ENCODE data around the gene PTPRM. TPM values are rescaled to one million over a fixed set of nuclear protein-coding genes. Genes with fewer than 3 reads are reported as not detected.

The PTPRM gene
- total RNA-seq, 1 donor from 2014 or later: 13.9 TPM

GRCh38 chr18:8365528-8365927, 798.4 kb downstream of the PTPRM start:
- Histone ChIP-seq H3K36me3 (no peaks in the 10 kb centered on the region), H3K27me3 (peaks cover 23% of the 10 kb centered on the region), H2AFZ (replicated peaks) (no peak overlapping the region), H3K4me1 (peaks cover 22% of the 10 kb centered on the region), H3K27ac (no peak overlapping the region), H4K20me1 (ENCODE audit: low read depth) (no peaks in the 10 kb centered on the region), H3F3A (ENCODE audit: low read depth) (peaks cover 16% of the 10 kb centered on the region), H3K79me2 (ENCODE audit: low read depth) (no peaks in the 10 kb centered on the region), H3K4me2 (no peak overlapping the region), H3K9ac (no peak overlapping the region), H3K4me3 (no peak overlapping the region), H3K9me3 (ENCODE audit: low read depth) (no peaks in the 10 kb centered on the region)
- no peak for DNase-seq (ENCODE audit: low spot score)
- Mint-ChIP-seq H3K27me3 (ENCODE audit: insufficient read depth, low read depth) (peaks cover 6% of the 10 kb centered on the region), H3K4me1 (peaks cover 5% of the 10 kb centered on the region), H3K4me3 (no peak overlapping the region), H3K9me3 (no peaks in the 10 kb centered on the region), H3K27ac (no peak overlapping the region), H3K36me3 (no peaks in the 10 kb centered on the region)
- no peak for TF ChIP-seq EZH2phosphoT487 (IDR thresholded peaks at IDR 0.05)
- TF ChIP-seq, protein P1, sequence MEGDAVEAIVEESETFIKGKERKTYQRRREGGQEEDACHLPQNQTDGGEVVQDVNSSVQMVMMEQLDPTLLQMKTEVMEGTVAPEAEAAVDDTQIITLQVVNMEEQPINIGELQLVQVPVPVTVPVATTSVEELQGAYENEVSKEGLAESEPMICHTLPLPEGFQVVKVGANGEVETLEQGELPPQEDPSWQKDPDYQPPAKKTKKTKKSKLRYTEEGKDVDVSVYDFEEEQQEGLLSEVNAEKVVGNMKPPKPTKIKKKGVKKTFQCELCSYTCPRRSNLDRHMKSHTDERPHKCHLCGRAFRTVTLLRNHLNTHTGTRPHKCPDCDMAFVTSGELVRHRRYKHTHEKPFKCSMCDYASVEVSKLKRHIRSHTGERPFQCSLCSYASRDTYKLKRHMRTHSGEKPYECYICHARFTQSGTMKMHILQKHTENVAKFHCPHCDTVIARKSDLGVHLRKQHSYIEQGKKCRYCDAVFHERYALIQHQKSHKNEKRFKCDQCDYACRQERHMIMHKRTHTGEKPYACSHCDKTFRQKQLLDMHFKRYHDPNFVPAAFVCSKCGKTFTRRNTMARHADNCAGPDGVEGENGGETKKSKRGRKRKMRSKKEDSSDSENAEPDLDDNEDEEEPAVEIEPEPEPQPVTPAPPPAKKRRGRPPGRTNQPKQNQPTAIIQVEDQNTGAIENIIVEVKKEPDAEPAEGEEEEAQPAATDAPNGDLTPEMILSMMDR (IDR thresholded peaks at IDR 0.05): no peak

DNA sequence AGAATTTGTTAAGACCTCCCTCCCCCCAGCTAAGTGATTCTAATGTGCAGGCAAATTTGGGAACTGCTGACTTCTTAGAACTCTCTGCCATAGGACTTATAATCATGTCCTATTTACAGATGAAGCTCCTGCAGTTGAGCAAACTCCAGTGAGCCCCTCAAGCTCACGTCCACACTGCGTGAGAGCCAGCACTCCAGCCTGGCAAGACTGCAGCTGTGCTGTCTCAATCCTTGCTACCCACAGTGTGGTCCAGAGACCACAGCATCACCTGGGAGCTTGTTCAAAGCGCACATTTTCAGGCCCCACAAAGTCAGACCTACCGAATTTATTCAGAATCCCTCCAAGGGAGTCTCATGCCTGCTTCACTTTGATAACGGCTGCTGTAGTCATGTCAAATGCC, 799.0 kb downstream of the PTPRM start:
- peaks cover 16% of the 10 kb centered on the region for H3F3A ChIP-seq (ENCODE audit: low read depth)
- peaks cover 23% of the 10 kb centered on the region for H3K27me3 ChIP-seq
- DNase-seq (ENCODE audit: low spot score): no peak
- peaks cover 5% of the 10 kb centered on the region for H3K4me1 Mint-ChIP-seq
- no peak overlapping the region for H3K9ac ChIP-seq
- peaks cover 17% of the 10 kb centered on the region for H3K4me1 ChIP-seq
- no peak for TF ChIP-seq EZH2phosphoT487 (IDR thresholded peaks at IDR 0.05)
- TF ChIP-seq, protein P1 (IDR thresholded peaks at IDR 0.05): no peak
- TF ChIP-seq EZH2 (IDR thresholded peaks at IDR 0.05): no peak
- no peaks in the 10 kb centered on the region for H3K79me2 ChIP-seq (ENCODE audit: low read depth)
- H3K27ac ChIP-seq: no peak overlapping the region
- H3K27me3 Mint-ChIP-seq (ENCODE audit: insufficient read depth, low read depth): peaks cover 6% of the 10 kb centered on the region
- no peaks in the 10 kb centered on the region for H3K36me3 ChIP-seq
- H3K36me3 Mint-ChIP-seq: no peaks in the 10 kb centered on the region
- H3K4me2 ChIP-seq: no peak overlapping the region
- H3K9me3 ChIP-seq (ENCODE audit: low read depth): no peaks in the 10 kb centered on the region
- H3K27ac Mint-ChIP-seq: no peak overlapping the region
- H4K20me1 ChIP-seq (ENCODE audit: low read depth): no peaks in the 10 kb centered on the region
- no peak overlapping the region for H3K4me3 Mint-ChIP-seq
- no peak overlapping the region for H2AFZ ChIP-seq (replicated peaks)
- H3K4me3 ChIP-seq: no peak overlapping the region
- H3K9me3 Mint-ChIP-seq: no peaks in the 10 kb centered on the region

DNA sequence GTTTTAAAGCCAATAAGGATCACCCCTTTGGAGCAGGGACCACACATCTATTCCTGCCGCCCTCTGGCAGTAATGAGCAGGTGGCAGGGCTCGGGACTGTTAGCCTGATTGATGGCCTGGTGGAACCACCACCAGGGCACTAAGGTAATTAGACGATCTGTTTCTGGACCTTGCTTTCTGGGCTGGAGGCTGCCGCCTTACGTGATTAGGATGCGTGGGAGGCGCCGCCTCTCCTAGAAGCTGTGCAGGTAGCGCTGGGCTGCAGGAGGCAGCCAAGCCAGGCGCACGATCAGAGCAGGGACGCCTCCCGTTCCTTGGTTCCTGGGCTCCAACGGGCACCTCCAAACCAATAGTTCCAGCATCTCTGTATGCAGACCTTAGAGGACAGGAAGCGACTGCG, 799.5 kb downstream of the PTPRM start:
- TF ChIP-seq, protein P1 (IDR thresholded peaks at IDR 0.05): no peak
- no peak for TF ChIP-seq EZH2 (IDR thresholded peaks at IDR 0.05)
- TF ChIP-seq EZH2phosphoT487 (IDR thresholded peaks at IDR 0.05): no peak
- Histone ChIP-seq H3K9ac (no peak overlapping the region), H3K27ac (no peak overlapping the region), H3K4me1 (peaks cover 17% of the 10 kb centered on the region), H3K36me3 (no peaks in the 10 kb centered on the region), H4K20me1 (ENCODE audit: low read depth) (no peaks in the 10 kb centered on the region), H3K4me3 (no peak overlapping the region), H3K4me2 (peak overlapping the region; percentile 70), H3K9me3 (ENCODE audit: low read depth) (no peaks in the 10 kb centered on the region), H3K27me3 (peaks cover 23% of the 10 kb centered on the region), H2AFZ (replicated peaks) (no peak overlapping the region), H3F3A (ENCODE audit: low read depth) (peaks cover 16% of the 10 kb centered on the region), H3K79me2 (ENCODE audit: low read depth) (no peaks in the 10 kb centered on the region)
- H3K9me3 Mint-ChIP-seq: no peaks in the 10 kb centered on the region
- H3K27me3 Mint-ChIP-seq (ENCODE audit: insufficient read depth, low read depth): peaks cover 11% of the 10 kb centered on the region
- H3K4me3 Mint-ChIP-seq: no peak overlapping the region
- no peak overlapping the region for H3K27ac Mint-ChIP-seq
- no peaks in the 10 kb centered on the region for H3K36me3 Mint-ChIP-seq
- H3K4me1 Mint-ChIP-seq: peaks cover 5% of the 10 kb centered on the region
- no peak for DNase-seq (ENCODE audit: low spot score)

Measured in neural progenitor cell (in vitro differentiated cells).